Measurements from ENCODE around the gene NAALADL2.
"Not testable (repeated sequence)": the region's sequence is repeated elsewhere in the genome, so short reads cannot be mapped to it uniquely, and the experiment has no call there.

NAALADL2 gene

GRCh38 chr3:175149675-175150074 lies 290.5 kb downstream of the NAALADL2 start:
- no peak for DNase-seq

- no peak for DNase-seq
These were observed 291.8 kb downstream of the NAALADL2 start for GRCh38 chr3:175150812-175151401.

DNA sequence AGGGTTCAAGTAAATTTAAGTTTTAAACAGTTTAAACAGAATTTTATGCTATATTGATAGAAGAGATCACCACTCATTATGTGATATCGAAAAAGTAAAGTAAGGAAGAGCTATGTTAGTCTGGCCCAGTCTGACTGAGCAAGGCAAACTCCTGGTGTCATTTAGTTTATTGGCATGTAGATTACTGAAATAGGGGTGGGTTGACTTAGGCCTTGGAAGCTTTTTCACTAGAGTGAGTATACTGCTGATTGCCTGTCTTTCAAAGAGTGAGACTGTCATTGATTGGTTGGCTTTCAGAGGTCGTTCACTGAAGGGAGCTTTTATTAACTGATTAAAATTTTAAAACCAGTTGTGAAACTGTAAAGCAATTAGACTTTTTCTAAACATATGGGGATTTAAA lies 294.5 kb downstream of the NAALADL2 start:
- no peak for DNase-seq

GRCh38 chr3:175155172-175155571 lies 296.0 kb downstream of the NAALADL2 start:
- DNase-seq: no peak

GRCh38 chr3:175159202-175159601 lies 300.1 kb downstream of the NAALADL2 start:
- no peak for DNase-seq

GRCh38 chr3:175161291-175161690 lies 302.2 kb downstream of the NAALADL2 start:
- no peak for DNase-seq

GRCh38 chr3:175163686-175164085 lies 304.6 kb downstream of the NAALADL2 start:
- no peak for DNase-seq

DNA sequence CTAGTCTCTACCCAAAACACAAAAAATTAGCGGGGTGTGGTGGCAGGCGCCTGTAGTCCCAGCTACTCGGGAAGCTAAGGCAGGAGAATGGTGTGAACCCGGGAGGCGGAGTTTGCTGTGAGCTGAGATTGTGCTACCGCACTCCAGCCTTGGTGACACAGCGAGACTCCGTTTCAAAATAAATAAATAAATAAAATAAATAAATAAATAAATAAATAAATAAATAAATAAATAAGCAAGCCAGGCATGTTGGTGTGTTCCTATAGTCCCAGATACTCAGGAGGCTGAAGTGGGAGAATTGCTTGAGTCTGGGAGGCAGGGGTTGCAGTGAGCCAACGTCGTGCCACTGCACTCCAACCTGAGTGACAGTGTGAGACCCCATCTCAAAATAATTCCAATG lies 314.0 kb downstream of the NAALADL2 start:
- DNase-seq: not testable (repeated sequence)

DNA sequence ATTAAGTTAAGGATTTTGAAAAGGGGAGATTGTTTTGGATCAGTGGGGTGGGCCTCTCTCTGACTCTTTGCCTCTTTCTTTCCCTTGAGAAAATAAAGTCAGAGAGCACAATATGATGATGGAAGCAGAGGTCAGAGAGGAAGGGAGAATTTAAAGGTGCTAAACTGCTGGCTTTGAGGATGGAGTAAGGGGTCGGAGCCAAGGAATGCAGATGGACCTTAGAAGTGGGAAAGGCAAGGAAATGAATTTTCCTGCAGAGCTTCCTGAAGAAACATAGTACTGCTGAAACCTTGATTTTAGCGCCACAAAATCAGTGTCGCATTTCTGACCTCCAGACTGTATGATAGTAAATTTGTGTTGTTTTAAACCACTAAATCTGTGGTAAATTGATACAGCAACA lies 317.4 kb downstream of the NAALADL2 start:
- no peak for DNase-seq

DNA sequence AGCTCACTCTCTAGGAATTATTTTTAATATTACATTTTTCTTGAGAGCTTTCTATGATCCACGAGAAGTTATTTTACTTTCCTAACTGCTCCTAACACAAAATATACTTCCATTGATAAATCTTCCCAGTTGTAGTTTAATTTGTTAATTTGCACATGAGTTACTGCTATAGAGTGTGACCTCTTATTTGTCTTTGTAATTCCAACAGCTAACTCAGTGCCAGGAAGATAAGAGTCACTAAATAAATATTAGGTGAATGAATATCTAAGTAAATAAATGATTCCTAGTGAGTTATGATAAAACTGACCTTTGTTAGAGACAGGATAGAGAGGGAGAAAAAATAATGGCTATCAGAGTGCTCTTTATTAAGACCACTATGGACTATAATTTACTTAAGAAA lies 319.9 kb downstream of the NAALADL2 start:
- no peak for DNase-seq

GRCh38 chr3:175184392-175184791 lies 325.3 kb downstream of the NAALADL2 start:
- DNase-seq: no peak

DNA sequence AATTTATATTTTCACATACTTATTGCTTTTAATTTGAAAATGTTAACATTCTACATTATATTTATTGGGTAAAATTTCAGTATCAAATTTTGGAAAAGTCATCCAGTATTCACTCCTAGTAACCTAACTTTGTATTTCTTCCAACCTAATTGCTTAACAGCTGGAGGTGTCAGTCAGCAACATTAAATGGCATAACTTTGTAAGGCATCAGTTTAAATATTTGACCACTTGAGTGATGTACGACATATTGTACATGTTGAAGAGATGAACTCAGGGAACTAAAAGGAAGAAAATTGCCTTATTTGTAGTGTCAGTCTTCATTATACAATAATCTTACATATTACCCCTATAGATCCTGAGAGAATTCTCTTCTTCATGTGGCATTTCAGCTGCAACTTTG lies 326.8 kb downstream of the NAALADL2 start:
- no peak for DNase-seq

- no peak for DNase-seq
These were observed 327.4 kb downstream of the NAALADL2 start for GRCh38 chr3:175186511-175186910.

GRCh38 chr3:175187586-175187985 lies 328.5 kb downstream of the NAALADL2 start:
- no peak for DNase-seq

GRCh38 chr3:175192536-175192935 lies 333.4 kb downstream of the NAALADL2 start:
- no peak for DNase-seq

DNA sequence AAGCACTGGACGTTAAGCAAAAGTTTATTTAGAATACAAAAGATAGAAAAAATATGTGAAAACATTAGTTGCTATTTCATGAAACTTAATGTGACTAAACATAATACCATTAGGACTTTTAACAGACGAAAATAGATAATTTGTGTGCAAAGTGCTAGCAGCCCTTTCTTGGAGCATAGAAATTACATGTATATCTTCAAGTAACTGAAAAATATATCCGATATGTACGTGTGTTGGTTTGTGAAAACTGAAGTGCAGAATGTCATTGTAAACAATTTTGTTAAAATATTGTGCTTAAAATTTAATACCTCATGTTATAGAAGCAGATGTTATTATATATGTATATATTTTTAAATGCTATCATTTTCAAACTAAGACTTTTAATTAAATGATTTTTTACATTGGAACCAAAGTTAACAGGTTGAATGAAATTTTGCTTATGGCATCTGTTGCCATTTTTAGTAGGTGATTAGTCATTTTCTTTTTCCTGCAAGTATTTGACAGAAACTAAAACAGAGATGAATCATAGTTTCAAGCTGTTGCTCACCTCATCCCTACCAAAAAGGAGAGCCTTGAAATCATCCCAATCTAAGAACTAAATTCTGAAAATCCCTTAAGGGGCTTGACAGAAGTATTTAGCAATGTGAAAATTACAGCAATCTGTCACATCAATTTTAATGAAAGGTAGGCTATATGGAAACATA lies 334.8 kb downstream of the NAALADL2 start:
- DNase-seq: no peak

- DNase-seq: no peak
These were observed 340.1 kb downstream of the NAALADL2 start for GRCh38 chr3:175198991-175199783.

DNA sequence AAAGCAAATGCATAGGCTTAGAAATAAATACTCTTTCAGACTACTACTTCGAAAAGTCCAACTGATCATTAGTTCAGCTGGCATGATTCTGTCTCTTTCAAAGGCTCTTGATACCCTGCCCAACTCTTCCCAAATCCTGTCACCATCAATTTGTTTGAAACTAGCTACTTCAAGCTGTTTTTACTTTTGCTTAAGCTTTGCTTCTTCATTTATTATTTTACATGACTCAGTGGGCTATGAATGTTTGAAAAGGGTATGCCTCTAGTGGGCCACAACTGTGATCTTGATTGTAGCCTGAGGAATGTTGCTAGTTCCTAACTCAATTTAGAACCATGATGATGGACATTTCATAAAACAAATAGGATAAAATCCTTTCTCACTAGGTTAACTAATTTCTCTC lies 340.8 kb downstream of the NAALADL2 start:
- no peak for DNase-seq

GRCh38 chr3:175200391-175201095 lies 341.4 kb downstream of the NAALADL2 start:
- DNase-seq: no peak

GRCh38 chr3:175207361-175207760 lies 348.2 kb downstream of the NAALADL2 start:
- no peak for DNase-seq

- DNase-seq: no peak
These were observed 349.2 kb downstream of the NAALADL2 start for GRCh38 chr3:175208326-175208725.

DNA sequence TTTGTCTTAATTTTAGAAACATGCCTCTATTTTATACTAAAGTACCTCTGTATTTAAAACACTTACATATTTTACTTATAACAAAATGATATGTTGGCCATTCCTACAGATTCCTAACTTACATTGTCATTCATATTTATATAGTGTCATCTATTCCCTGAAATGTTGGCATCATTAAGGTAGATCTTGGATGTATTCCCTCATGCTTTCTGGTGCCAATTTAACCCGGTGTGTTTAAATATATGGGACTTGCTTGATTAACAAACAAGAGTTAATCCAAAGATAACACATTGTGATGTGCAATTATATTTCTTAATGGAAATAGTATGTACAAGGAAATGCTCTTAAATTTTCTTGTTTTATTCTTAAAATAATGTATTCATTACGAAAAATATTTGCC lies 352.3 kb downstream of the NAALADL2 start:
- DNase-seq: no peak

DNA sequence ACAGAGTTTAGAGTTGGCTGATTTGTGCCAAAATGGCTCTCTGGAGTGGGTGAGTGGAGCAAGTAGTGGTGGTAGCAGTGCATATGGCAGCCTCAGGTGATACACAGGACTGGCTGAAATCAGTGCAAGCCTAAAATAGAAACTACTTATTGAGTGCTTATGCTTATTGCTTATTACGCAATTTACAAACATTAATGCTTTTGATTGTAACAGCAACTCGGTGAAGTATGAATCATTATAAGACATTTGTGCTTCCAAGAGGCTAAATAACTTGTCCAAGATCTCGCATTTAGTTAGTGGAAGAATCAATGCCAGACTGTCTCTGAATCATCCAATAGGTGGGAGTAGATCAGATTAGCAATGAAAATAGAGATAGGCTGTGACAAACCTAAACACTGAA lies 353.8 kb downstream of the NAALADL2 start:
- DNase-seq: no peak

Data from activated gamma-delta T cell (primary cell).